ENCODE measurements around the gene CWC22. TPM values are rescaled to one million over a fixed set of nuclear protein-coding genes. Genes with fewer than 3 reads are reported as not detected.
"Not testable (repeated sequence)": the region's sequence is repeated elsewhere in the genome, so short reads cannot be mapped to it uniquely, and the experiment has no call there.

The CWC22 gene
- total RNA-seq, 1 donor from 2014 or later = 10.5 TPM

- no peak for DNase-seq (ENCODE audit: low read depth)
- H3K4me3 ChIP-seq (ENCODE audit: low read depth, low read length) = no peak overlapping the region
- TF ChIP-seq CTCF (conservative IDR thresholded peaks at IDR 0.05; ENCODE audit: low read depth, low read length) = no peak
Observed at GRCh38 chr2:180016937-180017336, 9.8 kb upstream of the CWC22 start.

GRCh38 chr2:180015951-180016709 lies 9.0 kb upstream of the CWC22 start:
- TF ChIP-seq CTCF (conservative IDR thresholded peaks at IDR 0.05; ENCODE audit: low read depth, low read length) = no peak
- DNase-seq (ENCODE audit: low read depth) = no peak
- H3K4me3 ChIP-seq (ENCODE audit: low read depth, low read length) = no peak overlapping the region

GRCh38 chr2:180012523-180012922 lies 5.4 kb upstream of the CWC22 start:
- H3K4me3 ChIP-seq (ENCODE audit: low read depth, low read length) = no peak overlapping the region
- DNase-seq (ENCODE audit: low read depth) = peak; percentile 48
- no peak for TF ChIP-seq CTCF (conservative IDR thresholded peaks at IDR 0.05; ENCODE audit: low read depth, low read length)

- DNase-seq (ENCODE audit: low read depth) = no peak
- no peak overlapping the region for H3K4me3 ChIP-seq (ENCODE audit: low read depth, low read length)
- TF ChIP-seq CTCF (conservative IDR thresholded peaks at IDR 0.05; ENCODE audit: low read depth, low read length) = no peak
Observed at GRCh38 chr2:180010701-180011100, 3.6 kb upstream of the CWC22 start.

- TF ChIP-seq CTCF (conservative IDR thresholded peaks at IDR 0.05; ENCODE audit: low read depth, low read length) = no peak
- no peak for DNase-seq (ENCODE audit: low read depth)
- peak overlapping the region; percentile 69 for H3K4me3 ChIP-seq (ENCODE audit: low read depth, low read length)
Observed at GRCh38 chr2:180006231-180006630, 866 bp downstream of the CWC22 start.

- not testable (repeated sequence) for DNase-seq (ENCODE audit: low read depth)
- H3K4me3 ChIP-seq (ENCODE audit: low read depth, low read length) = peak overlapping the region; percentile 69
Observed at GRCh38 chr2:180005465-180005864, 1.6 kb downstream of the CWC22 start.

- TF ChIP-seq CTCF (conservative IDR thresholded peaks at IDR 0.05; ENCODE audit: low read depth, low read length) = no peak
- H3K4me3 ChIP-seq (ENCODE audit: low read depth, low read length) = no peak overlapping the region
- no peak for DNase-seq (ENCODE audit: low read depth)
Observed at GRCh38 chr2:180004731-180005130, 2.4 kb downstream of the CWC22 start.

Data from epithelial cell of proximal tubule (primary cell).